Gastroesophageal sphincter (tissue), 3 donors: Measurements from ENCODE around the gene PRRT3.

ENCODE experiments used
- CTCF ChIP-seq, 4 experiments: fragments of 200-600 bp in 2 of 4; fragments of 450-650 bp in 2 of 4; sonication (generic) in 1 of 4; IDR thresholded peaks; one replicate each; pipeline ENCODE4 v1.5.1; 2017 to 2019; ENCODE audit warnings: antibody characterized with exemption in 4 of 4, mild to moderate bottlenecking in 2 of 4, moderate library complexity in 2 of 4
- POLR2A ChIP-seq, 2 donors: fragments of 450-650 bp; IDR thresholded peaks; one replicate each; pipeline ENCODE4 v1.6.1; 2017; ENCODE audit warnings: antibody characterized with exemption in 2 of 2, mild to moderate bottlenecking in 2 of 2, moderate library complexity in 1 of 2

- TF ChIP-seq CTCF (IDR thresholded peaks at IDR 0.05) = no peak
- no peak for TF ChIP-seq POLR2A (IDR thresholded peaks at IDR 0.05)
Measured at GRCh38 chr3:9932535-9932842, 19.7 kb downstream of the PRRT3 start.
